Measurements from ENCODE around the gene NT5DC2. TPM values are rescaled to one million over a fixed set of nuclear protein-coding genes. Genes with fewer than 3 reads are reported as not detected.

The NT5DC2 gene
- total and polyA plus RNA-seq, 10 of the 15 experiments (the other 5 are each of a cell fraction or from before 2014, with no cell fraction given): 21.6 to 135 (median 66.8) TPM

DNA sequence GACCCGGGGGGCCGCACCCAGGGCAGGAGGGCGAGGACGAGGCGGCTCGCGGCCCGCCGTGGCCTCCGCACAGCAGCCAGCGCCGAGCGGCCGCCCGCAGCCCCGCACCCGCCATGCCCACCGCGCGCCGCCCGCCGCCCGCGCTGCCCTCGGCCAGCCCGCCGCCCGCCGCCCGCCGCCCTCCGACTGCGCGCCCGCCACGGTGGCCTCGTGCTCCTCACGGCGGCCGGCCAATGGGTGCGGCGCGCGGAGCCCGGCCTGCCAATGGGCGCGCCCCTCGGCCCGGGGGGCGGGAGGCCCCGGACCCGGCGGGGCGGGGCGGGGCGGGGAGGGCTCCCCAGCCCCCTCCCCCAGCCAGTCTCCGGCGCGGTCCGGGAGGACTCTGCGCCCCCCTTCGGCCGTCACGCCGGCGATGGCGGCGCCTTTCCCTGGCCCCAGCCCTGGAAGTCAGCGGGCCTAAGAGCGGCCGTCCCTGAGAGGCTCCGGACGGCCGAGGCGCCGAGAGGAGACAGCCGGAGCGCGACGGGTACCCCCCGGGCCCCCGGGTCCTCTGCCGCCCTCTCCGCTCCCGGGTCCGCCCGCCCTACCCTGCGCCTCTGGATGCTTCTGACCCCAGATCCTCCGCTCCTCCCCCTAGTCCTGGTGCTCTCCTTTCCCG lies at the start of gene NT5DC2 (continued):
- TF ChIP-seq NRF1 (conservative IDR thresholded peaks at IDR 0.05; ENCODE audit: low read depth, low read length) (no peak), POU2F2 (IDR thresholded peaks at IDR 0.05; ENCODE audit: borderline replicate concordance, low read depth, low read length) (no peak), KLF5 (IDR thresholded peaks at IDR 0.05; ENCODE audit: partially characterized antibody) (no peak), RCOR1 (conservative IDR thresholded peaks at IDR 0.05; ENCODE audit: low read depth, low read length) (no peak), TCF7 (IDR thresholded peaks at IDR 0.05; ENCODE audit: borderline replicate concordance) (no peak), ZNF217 (IDR thresholded peaks at IDR 0.05) (no peak), YY1 (IDR thresholded peaks at IDR 0.05; ENCODE audit: low read depth, low read length) (peak; percentile 78; the same call in 1 of the 2 replicates), CBFB (IDR thresholded peaks at IDR 0.05; ENCODE audit: low read depth) (no peak), SUPT20H (IDR thresholded peaks at IDR 0.05; ENCODE audit: borderline replicate concordance, control insufficient read depth, low read depth, low read length) (no peak), NFYB (IDR thresholded peaks at IDR 0.05; ENCODE audit: insufficient read depth, low read depth, low read length) (peak; percentile 63; the same call in 1 of the 2 replicates), ESRRA (IDR thresholded peaks at IDR 0.05; ENCODE audit: low read length) (no peak), MYB (IDR thresholded peaks at IDR 0.05; ENCODE audit: borderline replicate concordance, low read depth, low read length) (no peak), CHD1 (IDR thresholded peaks at IDR 0.05; ENCODE audit: low read depth, low read length) (no peak), ZSCAN29 (IDR thresholded peaks at IDR 0.05) (no peak), NR2F1 (conservative IDR thresholded peaks at IDR 0.05) (no peak), SP1 (IDR thresholded peaks at IDR 0.05; ENCODE audit: low read depth, low read length) (peak; percentile 65), SMAD5 (IDR thresholded peaks at IDR 0.05; ENCODE audit: low read depth) (no peak), SRF (IDR thresholded peaks at IDR 0.05; ENCODE audit: low read depth in 2 of 2, low read length in 2 of 2) (no peak), WRNIP1 (IDR thresholded peaks at IDR 0.05; ENCODE audit: borderline replicate concordance, low read depth, low read length) (no peak), RAD51 (IDR thresholded peaks at IDR 0.05) (no peak)
- TF ChIP-seq, protein P1, sequence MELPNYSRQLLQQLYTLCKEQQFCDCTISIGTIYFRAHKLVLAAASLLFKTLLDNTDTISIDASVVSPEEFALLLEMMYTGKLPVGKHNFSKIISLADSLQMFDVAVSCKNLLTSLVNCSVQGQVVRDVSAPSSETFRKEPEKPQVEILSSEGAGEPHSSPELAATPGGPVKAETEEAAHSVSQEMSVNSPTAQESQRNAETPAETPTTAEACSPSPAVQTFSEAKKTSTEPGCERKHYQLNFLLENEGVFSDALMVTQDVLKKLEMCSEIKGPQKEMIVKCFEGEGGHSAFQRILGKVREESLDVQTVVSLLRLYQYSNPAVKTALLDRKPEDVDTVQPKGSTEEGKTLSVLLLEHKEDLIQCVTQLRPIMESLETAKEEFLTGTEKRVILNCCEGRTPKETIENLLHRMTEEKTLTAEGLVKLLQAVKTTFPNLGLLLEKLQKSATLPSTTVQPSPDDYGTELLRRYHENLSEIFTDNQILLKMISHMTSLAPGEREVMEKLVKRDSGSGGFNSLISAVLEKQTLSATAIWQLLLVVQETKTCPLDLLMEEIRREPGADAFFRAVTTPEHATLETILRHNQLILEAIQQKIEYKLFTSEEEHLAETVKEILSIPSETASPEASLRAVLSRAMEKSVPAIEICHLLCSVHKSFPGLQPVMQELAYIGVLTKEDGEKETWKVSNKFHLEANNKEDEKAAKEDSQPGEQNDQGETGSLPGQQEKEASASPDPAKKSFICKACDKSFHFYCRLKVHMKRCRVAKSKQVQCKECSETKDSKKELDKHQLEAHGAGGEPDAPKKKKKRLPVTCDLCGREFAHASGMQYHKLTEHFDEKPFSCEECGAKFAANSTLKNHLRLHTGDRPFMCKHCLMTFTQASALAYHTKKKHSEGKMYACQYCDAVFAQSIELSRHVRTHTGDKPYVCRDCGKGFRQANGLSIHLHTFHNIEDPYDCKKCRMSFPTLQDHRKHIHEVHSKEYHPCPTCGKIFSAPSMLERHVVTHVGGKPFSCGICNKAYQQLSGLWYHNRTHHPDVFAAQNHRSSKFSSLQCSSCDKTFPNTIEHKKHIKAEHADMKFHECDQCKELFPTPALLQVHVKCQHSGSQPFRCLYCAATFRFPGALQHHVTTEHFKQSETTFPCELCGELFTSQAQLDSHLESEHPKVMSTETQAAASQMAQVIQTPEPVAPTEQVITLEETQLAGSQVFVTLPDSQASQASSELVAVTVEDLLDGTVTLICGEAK (IDR thresholded peaks at IDR 0.05; ENCODE audit: borderline replicate concordance): no peak
- TF ChIP-seq, protein P2, sequence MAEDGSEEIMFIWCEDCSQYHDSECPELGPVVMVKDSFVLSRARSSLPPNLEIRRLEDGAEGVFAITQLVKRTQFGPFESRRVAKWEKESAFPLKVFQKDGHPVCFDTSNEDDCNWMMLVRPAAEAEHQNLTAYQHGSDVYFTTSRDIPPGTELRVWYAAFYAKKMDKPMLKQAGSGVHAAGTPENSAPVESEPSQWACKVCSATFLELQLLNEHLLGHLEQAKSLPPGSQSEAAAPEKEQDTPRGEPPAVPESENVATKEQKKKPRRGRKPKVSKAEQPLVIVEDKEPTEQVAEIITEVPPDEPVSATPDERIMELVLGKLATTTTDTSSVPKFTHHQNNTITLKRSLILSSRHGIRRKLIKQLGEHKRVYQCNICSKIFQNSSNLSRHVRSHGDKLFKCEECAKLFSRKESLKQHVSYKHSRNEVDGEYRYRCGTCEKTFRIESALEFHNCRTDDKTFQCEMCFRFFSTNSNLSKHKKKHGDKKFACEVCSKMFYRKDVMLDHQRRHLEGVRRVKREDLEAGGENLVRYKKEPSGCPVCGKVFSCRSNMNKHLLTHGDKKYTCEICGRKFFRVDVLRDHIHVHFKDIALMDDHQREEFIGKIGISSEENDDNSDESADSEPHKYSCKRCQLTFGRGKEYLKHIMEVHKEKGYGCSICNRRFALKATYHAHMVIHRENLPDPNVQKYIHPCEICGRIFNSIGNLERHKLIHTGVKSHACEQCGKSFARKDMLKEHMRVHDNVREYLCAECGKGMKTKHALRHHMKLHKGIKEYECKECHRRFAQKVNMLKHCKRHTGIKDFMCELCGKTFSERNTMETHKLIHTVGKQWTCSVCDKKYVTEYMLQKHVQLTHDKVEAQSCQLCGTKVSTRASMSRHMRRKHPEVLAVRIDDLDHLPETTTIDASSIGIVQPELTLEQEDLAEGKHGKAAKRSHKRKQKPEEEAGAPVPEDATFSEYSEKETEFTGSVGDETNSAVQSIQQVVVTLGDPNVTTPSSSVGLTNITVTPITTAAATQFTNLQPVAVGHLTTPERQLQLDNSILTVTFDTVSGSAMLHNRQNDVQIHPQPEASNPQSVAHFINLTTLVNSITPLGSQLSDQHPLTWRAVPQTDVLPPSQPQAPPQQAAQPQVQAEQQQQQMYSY (CRISPR knock-in tag; IDR thresholded peaks at IDR 0.05): no peak
- TF ChIP-seq, protein P3, sequence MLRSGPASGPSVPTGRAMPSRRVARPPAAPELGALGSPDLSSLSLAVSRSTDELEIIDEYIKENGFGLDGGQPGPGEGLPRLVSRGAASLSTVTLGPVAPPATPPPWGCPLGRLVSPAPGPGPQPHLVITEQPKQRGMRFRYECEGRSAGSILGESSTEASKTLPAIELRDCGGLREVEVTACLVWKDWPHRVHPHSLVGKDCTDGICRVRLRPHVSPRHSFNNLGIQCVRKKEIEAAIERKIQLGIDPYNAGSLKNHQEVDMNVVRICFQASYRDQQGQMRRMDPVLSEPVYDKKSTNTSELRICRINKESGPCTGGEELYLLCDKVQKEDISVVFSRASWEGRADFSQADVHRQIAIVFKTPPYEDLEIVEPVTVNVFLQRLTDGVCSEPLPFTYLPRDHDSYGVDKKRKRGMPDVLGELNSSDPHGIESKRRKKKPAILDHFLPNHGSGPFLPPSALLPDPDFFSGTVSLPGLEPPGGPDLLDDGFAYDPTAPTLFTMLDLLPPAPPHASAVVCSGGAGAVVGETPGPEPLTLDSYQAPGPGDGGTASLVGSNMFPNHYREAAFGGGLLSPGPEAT (IDR thresholded peaks at IDR 0.05; ENCODE audit: low read depth): no peak
